ENCODE data around the gene SPRYD3.

- TF ChIP-seq, protein P1, sequence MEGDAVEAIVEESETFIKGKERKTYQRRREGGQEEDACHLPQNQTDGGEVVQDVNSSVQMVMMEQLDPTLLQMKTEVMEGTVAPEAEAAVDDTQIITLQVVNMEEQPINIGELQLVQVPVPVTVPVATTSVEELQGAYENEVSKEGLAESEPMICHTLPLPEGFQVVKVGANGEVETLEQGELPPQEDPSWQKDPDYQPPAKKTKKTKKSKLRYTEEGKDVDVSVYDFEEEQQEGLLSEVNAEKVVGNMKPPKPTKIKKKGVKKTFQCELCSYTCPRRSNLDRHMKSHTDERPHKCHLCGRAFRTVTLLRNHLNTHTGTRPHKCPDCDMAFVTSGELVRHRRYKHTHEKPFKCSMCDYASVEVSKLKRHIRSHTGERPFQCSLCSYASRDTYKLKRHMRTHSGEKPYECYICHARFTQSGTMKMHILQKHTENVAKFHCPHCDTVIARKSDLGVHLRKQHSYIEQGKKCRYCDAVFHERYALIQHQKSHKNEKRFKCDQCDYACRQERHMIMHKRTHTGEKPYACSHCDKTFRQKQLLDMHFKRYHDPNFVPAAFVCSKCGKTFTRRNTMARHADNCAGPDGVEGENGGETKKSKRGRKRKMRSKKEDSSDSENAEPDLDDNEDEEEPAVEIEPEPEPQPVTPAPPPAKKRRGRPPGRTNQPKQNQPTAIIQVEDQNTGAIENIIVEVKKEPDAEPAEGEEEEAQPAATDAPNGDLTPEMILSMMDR (conservative IDR thresholded peaks at IDR 0.05; ENCODE audit: low read depth, low read length): no peak
- TF ChIP-seq EZH2 (IDR thresholded peaks at IDR 0.05; ENCODE audit: low read length, unreplicated experiment): no peak
These were observed 36.1 kb upstream of the SPRYD3 start for GRCh38 chr12:53115112-53115890.

All from PC-3 (cell line).